Endothelial cell (in vitro differentiated cells): ENCODE measurements around the gene USP49. TPM values are rescaled to one million over a fixed set of nuclear protein-coding genes. Genes with fewer than 3 reads are reported as not detected.

Experiments
- DNase-seq: peaks from one replicate; pipeline ENCODE4 v3.0.0; 2021; ENCODE audit warnings: low spot score
- H3K27ac Mint-ChIP-seq: one replicate; pipeline ENCODE4 v1.8.0; 2021; ENCODE audit warnings: mixed read lengths, inconsistent platforms; ENCODE audit not compliant: unreplicated experiment
- H3K27me3 Mint-ChIP-seq: one replicate; pipeline ENCODE4 v1.8.0; 2021; ENCODE audit warnings: mild to moderate bottlenecking, moderate library complexity, mixed read lengths, inconsistent platforms; ENCODE audit not compliant: unreplicated experiment
- H3K36me3 Mint-ChIP-seq: one replicate; pipeline ENCODE4 v1.8.0; 2021; ENCODE audit warnings: mild to moderate bottlenecking, low read depth, mixed read lengths, inconsistent platforms; ENCODE audit not compliant: unreplicated experiment
- H3K4me1 Mint-ChIP-seq: one replicate; pipeline ENCODE4 v1.8.0; 2021; ENCODE audit warnings: mild to moderate bottlenecking, mixed read lengths, inconsistent platforms; ENCODE audit not compliant: unreplicated experiment
- H3K4me3 Mint-ChIP-seq: one replicate; pipeline ENCODE4 v1.8.0; 2021; ENCODE audit warnings: mild to moderate bottlenecking, mixed read lengths, inconsistent platforms; ENCODE audit not compliant: unreplicated experiment
- H3K9me3 Mint-ChIP-seq: one replicate; pipeline ENCODE4 v1.8.0; 2021; ENCODE audit warnings: mixed read lengths, inconsistent platforms; ENCODE audit not compliant: unreplicated experiment
- total RNA-seq: library from RNA; stranded (reverse); fragmentation: NEBNext Ultra II Directional; extraction: Animal tissue kit (Norgen Biotek cat#: 25700); gene quantifications from one replicate; pipeline ENCODE4 v1.2.1, GENCODE V29; 2021; ENCODE audit not compliant: unreplicated experiment
- TF ChIP-seq, protein P1 (sequence below): fragments of 200-600 bp; sonication (generic); IDR thresholded peaks from one replicate; pipeline ENCODE4 v1.5.0; 2021; ENCODE audit warnings: antibody characterized with exemption; ENCODE audit not compliant: unreplicated experiment

The USP49 gene
- total RNA-seq, 1 donor from 2014 or later = 7.1 TPM

DNA sequence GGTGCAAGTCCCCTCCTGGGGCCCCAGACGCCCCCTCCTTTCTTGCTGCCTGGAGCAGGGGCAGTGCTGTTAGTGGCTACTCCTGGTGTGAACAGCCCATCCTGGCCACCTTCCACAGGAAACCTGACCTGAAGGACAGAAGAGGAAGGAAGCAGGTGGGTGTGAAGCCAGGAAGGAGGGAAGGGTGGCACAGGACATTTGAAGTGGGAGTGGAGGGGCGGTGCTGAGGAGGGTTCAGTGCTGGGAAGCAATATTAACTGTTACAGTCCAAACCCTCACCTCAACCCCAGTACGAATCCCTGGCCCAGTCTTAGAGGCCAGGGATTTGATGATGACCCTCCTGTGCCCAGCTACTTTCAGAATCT lies 113.8 kb downstream of the USP49 start:
- peaks cover 5% of the 10 kb centered on the region for H3K27me3 Mint-ChIP-seq
- TF ChIP-seq, protein P1, sequence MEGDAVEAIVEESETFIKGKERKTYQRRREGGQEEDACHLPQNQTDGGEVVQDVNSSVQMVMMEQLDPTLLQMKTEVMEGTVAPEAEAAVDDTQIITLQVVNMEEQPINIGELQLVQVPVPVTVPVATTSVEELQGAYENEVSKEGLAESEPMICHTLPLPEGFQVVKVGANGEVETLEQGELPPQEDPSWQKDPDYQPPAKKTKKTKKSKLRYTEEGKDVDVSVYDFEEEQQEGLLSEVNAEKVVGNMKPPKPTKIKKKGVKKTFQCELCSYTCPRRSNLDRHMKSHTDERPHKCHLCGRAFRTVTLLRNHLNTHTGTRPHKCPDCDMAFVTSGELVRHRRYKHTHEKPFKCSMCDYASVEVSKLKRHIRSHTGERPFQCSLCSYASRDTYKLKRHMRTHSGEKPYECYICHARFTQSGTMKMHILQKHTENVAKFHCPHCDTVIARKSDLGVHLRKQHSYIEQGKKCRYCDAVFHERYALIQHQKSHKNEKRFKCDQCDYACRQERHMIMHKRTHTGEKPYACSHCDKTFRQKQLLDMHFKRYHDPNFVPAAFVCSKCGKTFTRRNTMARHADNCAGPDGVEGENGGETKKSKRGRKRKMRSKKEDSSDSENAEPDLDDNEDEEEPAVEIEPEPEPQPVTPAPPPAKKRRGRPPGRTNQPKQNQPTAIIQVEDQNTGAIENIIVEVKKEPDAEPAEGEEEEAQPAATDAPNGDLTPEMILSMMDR = no peak
- no peak for DNase-seq
- H3K9me3 Mint-ChIP-seq = no peaks in the 10 kb centered on the region
- peak overlapping the region; percentile 97 for H3K4me3 Mint-ChIP-seq
- H3K4me1 Mint-ChIP-seq = peaks cover 50% of the 10 kb centered on the region
- peak overlapping the region; percentile 92 for H3K27ac Mint-ChIP-seq
- peaks cover 26% of the 10 kb centered on the region for H3K36me3 Mint-ChIP-seq

DNA sequence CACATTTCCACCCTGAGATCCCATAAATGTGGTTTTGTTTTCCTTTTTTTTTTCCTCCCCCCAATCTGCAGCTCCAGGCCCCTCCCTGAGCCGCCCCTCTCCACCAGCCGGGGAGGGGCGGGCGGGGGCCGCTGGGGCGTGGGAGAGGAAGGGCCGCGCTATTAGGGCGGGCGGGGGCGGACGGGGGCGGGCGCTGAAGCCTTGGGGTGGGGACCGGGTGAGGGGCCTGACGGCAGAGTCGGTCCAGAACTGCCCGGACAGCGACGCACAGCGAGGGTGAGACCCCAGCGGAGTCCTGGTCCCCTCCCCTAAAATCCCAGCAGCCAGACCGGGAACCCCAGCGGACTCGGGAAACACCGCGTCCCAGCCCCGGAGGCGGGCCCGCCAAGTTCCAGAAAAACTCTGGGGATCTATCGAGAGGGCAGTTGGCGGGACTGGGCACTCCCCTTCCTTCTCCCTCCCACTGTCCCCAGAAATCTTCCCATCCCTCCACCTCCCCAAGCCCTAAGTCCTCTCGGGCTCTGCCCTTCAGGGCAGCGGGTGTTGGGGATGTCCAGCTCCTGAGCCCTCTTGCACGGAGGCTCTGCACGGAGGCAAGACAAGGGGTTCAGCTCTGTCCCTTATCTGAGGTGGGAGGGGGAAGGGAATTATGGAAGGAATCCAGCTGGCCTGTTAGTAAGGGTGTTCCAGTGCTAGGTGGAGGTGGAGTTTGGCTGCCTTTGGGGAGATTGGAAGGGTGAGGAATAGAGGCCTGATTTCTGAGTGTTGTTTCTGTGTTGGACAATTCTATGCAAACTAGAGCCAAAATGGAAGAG lies 114.4 kb downstream of the USP49 start, which contains the start of gene PRICKLE4:
PRICKLE4 (plus strand) TSS at position 232 of the 815 bp plus-strand sequence. CDS start 2,692 bp downstream, outside the sequence.
- no peaks in the 10 kb centered on the region for H3K9me3 Mint-ChIP-seq
- peaks cover 5% of the 10 kb centered on the region for H3K27me3 Mint-ChIP-seq
- H3K4me3 Mint-ChIP-seq = peak within 1 kb of the TSS; percentile 97
- peaks cover 23% of the 10 kb centered on the region for H3K36me3 Mint-ChIP-seq
- H3K27ac Mint-ChIP-seq = peak within 1 kb of the TSS; percentile 92
- H3K4me1 Mint-ChIP-seq = peaks cover 46% of the 10 kb centered on the region
- DNase-seq = peak; percentile 62
- TF ChIP-seq, protein P1 = no peak

GRCh38 chr6:41779788-41780550 lies 115.2 kb downstream of the USP49 start, which contains the start of gene FRS3:
TSS of gene FRS3 (minus strand) at chr6:41779900. CDS start at chr6:41776987, 2,913 bp downstream.
- H3K9me3 Mint-ChIP-seq = no peaks in the 10 kb centered on the region
- peaks cover 39% of the 10 kb centered on the region for H3K4me1 Mint-ChIP-seq
- peak within 1 kb of the TSS; percentile 97 for H3K4me3 Mint-ChIP-seq
- TF ChIP-seq, protein P1 = peak; percentile 91
- H3K36me3 Mint-ChIP-seq = peaks cover 21% of the 10 kb centered on the region
- peaks cover 5% of the 10 kb centered on the region for H3K27me3 Mint-ChIP-seq
- H3K27ac Mint-ChIP-seq = peak within 1 kb of the TSS; percentile 86
- DNase-seq = peak; percentile 100

DNA sequence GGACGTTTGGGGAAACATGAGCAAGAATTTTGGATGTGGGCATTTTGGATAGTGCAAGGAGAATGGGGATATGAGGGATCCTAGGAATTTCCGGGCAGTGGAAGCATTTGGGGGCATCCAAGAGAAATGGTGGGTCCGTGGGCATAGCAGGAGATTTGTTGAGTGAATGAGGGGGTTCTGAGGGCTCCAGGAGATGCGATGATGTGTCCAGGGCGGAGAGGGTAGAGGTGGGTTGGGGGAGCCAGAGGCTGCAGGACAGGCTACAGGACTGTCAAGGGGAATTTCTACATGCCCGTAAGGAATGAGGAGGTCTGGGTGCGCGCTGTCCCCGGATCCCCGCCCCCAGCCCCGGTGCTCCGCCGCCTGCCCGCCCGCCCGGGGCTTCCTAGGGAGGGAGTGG lies 115.8 kb downstream of the USP49 start:
- peaks cover 23% of the 10 kb centered on the region for H3K36me3 Mint-ChIP-seq
- no peak for DNase-seq
- no peaks in the 10 kb centered on the region for H3K9me3 Mint-ChIP-seq
- H3K4me3 Mint-ChIP-seq = peak overlapping the region; percentile 97
- H3K27ac Mint-ChIP-seq = peak overlapping the region; percentile 86
- H3K27me3 Mint-ChIP-seq = peaks cover 5% of the 10 kb centered on the region
- peaks cover 33% of the 10 kb centered on the region for H3K4me1 Mint-ChIP-seq
- TF ChIP-seq, protein P1 = no peak
